Mesodermal cell (in vitro differentiated cells): ENCODE results near the gene EFEMP1.

Experiments
- H3K27ac ChIP-seq: 2 replicates; pipeline ENCODE4 v1.7.0; 2013; ENCODE audit warnings: mild to moderate bottlenecking, low read depth, low read length, moderate library complexity; ENCODE audit not compliant: severe bottlenecking
- H3K36me3 ChIP-seq: 2 replicates; pipeline ENCODE4 v1.7.1; 2013; ENCODE audit warnings: mild to moderate bottlenecking, low read length, moderate library complexity; ENCODE audit not compliant: control insufficient read depth, insufficient read depth
- H3K4me1 ChIP-seq: one replicate; pipeline ENCODE4 v1.7.1; 2013; ENCODE audit warnings: mild to moderate bottlenecking, low read length; ENCODE audit not compliant: insufficient read depth, control insufficient read depth, poor library complexity, severe bottlenecking
- H3K4me3 ChIP-seq: 2 replicates; pipeline ENCODE4 v1.7.0; 2013; ENCODE audit warnings: low read length, control low read depth, mild to moderate bottlenecking; ENCODE audit not compliant: insufficient read depth, poor library complexity, severe bottlenecking; ENCODE audit errors: extremely low read depth
- H3K9me3 ChIP-seq: 2 replicates; pipeline ENCODE4 v1.7.1; 2013; ENCODE audit warnings: mild to moderate bottlenecking, low read length, moderate library complexity; ENCODE audit not compliant: control insufficient read depth
- WGBS, 2 experiments: methylation state at CpG; one replicate each; pipeline ENCODE4 v1.1.5; 2013; ENCODE audit warnings: missing lambda C conversion rate in 2 of 2; ENCODE audit not compliant: insufficient coverage in 2 of 2; 5-methylcytosine and 5-hydroxymethylcytosine counted together

Gene EFEMP1

DNA sequence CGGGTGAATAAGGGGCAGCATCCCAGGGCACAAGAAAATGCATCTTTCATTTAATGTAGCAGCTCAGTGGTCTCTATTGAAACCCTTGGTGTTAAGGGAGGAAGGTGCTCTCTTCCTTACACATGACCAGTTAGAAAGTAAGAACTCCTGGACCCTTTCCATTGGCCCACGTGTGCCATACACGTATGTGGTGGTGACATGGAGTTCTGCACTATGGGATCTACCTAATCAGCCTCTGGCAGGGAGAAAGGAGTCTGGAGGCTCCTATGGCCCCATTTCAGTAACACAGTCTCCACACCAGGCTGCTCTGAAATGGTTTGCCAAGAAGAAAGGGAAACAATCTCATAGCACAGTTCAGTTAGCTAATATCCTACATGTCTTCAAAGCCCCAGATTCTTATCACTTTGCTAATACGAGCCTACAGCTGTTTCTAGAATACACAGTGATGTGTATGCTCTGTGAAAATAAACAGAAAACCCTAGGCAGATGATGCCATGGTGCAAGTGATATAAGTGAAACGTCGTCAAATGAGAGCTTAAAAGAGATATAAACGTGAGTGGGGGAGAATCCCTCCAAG lies 7.0 kb downstream of the EFEMP1 start:
- Histone ChIP-seq H3K27ac (no peak overlapping the region), H3K9me3 (no peaks in the 10 kb centered on the region), H3K36me3 (no peaks in the 10 kb centered on the region), H3K4me1 (no peaks in the 10 kb centered on the region), H3K4me3 (no peak overlapping the region)
- WGBS, 2 experiments, result 87 to 96% methylated on average over 3 to 5 of the region's 7 CpGs

DNA sequence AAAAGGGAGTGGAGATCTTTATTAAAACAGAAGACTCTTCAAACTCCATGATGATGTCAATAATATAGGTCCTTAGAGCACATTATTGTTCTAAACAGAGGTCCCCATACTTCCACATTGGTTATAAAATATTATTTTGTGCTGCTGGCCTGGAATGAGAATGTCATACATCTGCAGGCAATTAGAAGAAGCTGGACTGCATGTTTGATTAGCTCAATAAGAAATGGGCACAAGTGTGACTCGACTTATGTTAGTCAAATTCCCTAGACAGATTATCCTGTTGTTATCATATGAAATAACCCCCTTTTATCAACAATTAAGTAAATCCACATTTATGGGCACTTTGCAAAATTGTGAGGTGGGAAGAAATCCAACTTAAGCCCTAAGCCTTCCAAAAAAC lies 8.8 kb downstream of the EFEMP1 start:
- no CpG with 5 or more reads among the region's 1 CpG for WGBS, 2 experiments
- no peak overlapping the region for H3K4me3 ChIP-seq
- no peaks in the 10 kb centered on the region for H3K9me3 ChIP-seq
- no peak overlapping the region for H3K27ac ChIP-seq
- H3K36me3 ChIP-seq, result no peaks in the 10 kb centered on the region
- no peaks in the 10 kb centered on the region for H3K4me1 ChIP-seq

DNA sequence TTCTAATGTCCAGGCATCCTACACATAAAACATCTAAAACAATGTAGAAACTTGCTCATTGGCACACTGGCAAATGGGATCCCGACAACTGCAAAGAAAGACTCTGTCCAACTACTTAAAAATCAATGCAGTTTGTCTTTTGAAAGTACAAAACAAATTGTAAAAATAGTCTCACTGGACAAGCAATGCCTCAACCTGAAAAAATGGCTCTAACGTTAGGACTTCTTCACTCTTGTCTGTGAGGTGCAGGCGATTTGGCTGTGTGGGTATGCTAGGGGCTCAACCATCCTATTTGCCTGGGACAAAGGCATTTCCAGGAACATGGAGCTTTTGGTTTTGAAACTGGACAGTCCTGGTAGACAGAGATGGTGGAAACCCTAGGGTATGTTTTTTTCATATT lies 10.7 kb downstream of the EFEMP1 start:
- Histone ChIP-seq H3K36me3 (no peaks in the 10 kb centered on the region), H3K4me3 (no peak overlapping the region), H3K4me1 (no peaks in the 10 kb centered on the region), H3K9me3 (no peaks in the 10 kb centered on the region), H3K27ac (no peak overlapping the region)
- WGBS, 2 experiments, result 81 to 87% methylated on average over 3 of the region's 3 CpGs

DNA sequence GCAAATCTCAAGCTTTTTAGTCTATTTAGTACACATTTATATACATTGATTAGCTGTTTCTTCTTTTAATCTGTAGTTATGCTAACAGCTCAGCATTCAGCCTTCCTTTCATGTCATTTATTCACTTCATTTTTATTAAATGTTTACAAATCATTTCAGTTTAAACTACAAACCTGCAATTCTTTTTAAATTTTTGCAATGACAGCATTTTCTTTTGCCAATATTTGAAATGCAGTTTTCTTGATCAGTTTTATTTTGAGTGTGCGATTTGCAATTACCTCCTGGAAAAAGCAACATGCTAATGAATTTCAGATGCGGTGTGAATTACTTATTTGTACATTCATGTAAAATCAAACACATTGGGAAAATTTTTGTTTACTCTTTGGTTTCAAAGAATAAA lies 13.5 kb downstream of the EFEMP1 start:
- Histone ChIP-seq H3K4me3 (no peak overlapping the region), H3K27ac (no peak overlapping the region), H3K4me1 (no peaks in the 10 kb centered on the region), H3K36me3 (no peaks in the 10 kb centered on the region), H3K9me3 (no peaks in the 10 kb centered on the region)
- no CpG with 5 or more reads among the region's 2 CpGs for WGBS, 2 experiments

DNA sequence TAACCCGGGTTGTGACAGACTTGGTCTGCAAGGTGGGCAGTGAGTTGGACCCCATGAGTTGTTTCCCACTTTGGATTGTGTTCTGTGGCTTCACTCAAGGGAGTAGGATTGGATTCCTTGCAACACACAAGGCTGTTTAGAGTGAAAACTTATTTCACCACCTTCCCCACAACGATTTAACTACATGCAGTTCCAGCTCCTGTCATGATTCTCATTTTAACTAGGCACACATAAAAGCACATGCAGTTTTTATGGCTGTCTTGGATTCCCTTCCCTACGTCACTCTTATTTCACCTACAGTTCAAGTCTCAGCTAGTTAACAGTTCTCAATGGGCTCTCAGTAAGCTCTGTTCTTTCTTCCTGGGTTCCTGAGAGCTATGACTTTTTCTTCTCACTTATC lies 15.9 kb downstream of the EFEMP1 start:
- Histone ChIP-seq H3K36me3 (no peaks in the 10 kb centered on the region), H3K4me3 (no peak overlapping the region), H3K27ac (no peak overlapping the region), H3K9me3 (no peaks in the 10 kb centered on the region), H3K4me1 (no peaks in the 10 kb centered on the region)
- 44 to 87% methylated on average over 2 to 3 of the region's 3 CpGs for whole genome bisulfite sequencing, 2 experiments

DNA sequence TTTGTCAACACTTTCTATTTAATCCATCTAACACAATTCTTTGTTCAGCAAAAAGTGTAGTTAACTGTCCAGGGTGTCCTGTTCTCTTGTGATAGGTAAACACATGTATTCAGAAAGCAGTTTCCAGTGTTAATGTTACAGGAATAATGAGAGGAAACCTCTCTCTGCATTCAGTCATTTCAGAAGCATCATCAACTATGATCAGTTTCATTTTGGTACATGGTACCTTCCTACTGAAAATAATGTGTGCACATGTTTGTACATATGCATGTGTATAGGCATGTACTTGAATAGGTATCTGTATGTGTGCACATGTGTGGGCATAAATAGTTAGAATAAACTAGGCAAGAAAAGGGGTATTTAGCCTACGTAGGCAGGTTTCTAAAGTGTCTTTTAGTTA lies 16.6 kb downstream of the EFEMP1 start:
- no CpG with 5 or more reads among the region's 1 CpG for WGBS, 2 experiments
- H3K4me1 ChIP-seq, result peaks cover under 1% of the 10 kb centered on the region
- H3K27ac ChIP-seq, result no peak overlapping the region
- no peaks in the 10 kb centered on the region for H3K9me3 ChIP-seq
- no peaks in the 10 kb centered on the region for H3K36me3 ChIP-seq
- no peak overlapping the region for H3K4me3 ChIP-seq

DNA sequence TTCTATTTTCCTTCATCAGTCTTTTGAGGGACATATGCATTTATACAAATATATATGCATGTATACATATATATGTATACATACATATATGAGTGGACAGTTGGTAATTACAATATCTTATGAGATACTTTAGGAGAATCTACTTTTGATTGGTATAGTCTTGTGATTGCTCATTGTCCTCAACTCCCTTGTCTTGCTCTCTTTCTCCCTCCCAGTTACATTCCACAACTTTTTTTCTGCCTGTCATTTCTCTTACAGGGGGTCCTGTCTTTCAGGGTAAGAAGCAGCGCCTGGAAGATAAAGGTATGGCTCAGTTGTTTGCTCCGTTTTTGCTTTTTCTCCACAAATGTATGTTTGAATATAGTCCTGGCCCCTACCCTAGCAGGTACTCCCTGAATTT lies 19.9 kb downstream of the EFEMP1 start:
- H3K9me3 ChIP-seq, result no peaks in the 10 kb centered on the region
- H3K4me3 ChIP-seq, result no peak overlapping the region
- H3K4me1 ChIP-seq, result peaks cover 9% of the 10 kb centered on the region
- H3K27ac ChIP-seq, result no peak overlapping the region
- H3K36me3 ChIP-seq, result no peaks in the 10 kb centered on the region
- no CpG with 5 or more reads among the region's 2 CpGs for WGBS, 2 experiments

DNA sequence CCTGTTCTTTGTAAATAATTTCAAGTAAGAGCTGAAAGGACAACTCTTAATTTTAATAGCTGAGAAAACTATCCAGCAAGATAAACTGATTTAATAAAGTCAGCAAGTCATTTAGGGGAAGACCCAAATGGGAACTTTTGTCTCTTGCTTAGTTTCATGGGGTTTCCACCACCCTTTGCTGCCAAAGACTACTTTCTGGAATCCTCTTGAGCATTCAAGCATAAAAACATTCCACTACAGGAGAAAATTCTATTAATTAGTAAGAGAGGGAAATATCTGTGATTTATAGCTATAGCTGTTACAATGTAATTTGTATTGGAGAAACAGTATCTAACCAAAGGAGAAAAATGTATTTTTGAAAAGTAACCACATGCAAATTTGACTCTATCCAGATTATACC lies 20.6 kb downstream of the EFEMP1 start:
- Histone ChIP-seq H3K4me1 (peaks cover 9% of the 10 kb centered on the region), H3K4me3 (no peak overlapping the region), H3K9me3 (no peaks in the 10 kb centered on the region)

DNA sequence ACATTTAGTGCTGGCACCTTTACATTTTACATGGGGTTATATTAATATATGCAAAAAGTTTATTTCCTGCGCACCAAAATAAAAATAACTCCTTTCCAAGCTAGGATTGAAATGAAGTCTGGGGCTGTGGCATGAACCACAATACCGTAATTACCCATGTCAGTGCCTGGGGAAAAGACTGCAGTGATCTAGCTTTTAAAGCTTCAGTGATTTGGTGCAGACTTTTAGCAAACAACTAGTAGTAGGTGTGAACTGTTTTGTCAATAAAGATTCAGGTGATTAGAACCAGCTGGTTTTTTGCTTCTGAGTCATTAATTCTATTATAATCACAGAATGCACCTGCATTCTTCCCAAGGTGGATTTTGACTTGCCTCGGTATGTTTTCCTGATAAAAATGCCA lies 21.2 kb downstream of the EFEMP1 start:
- H3K4me3 ChIP-seq, result no peak overlapping the region
- H3K9me3 ChIP-seq, result no peaks in the 10 kb centered on the region
- H3K4me1 ChIP-seq, result peaks cover 9% of the 10 kb centered on the region
- WGBS, 2 experiments, result 92 to 93% methylated on average over 1 to 2 of the region's 3 CpGs
- H3K36me3 ChIP-seq, result no peaks in the 10 kb centered on the region
- no peak overlapping the region for H3K27ac ChIP-seq

More for the DNA sequence above, 20.6 kb downstream of the EFEMP1 start:
- H3K36me3 ChIP-seq, result no peaks in the 10 kb centered on the region
- no peak overlapping the region for H3K27ac ChIP-seq

DNA sequence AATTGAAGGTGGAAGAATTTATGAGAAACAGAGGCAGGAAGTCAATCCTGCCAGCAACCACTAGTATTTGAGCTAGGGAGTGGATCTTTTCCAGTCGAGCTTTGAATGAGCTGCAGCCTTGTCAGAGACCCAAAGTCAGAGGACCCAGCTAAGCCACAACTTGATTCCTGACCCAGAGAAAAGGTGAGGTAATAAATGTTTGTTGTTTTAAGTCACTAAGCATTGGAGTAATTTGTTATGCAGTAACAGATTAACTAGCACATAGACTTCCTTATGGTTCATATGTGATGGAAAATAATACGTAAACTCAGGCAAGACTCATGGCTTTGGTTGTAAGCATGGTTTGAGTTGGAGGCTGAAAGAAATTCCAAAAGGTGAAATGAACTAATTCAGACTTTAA lies 21.6 kb downstream of the EFEMP1 start:
- Histone ChIP-seq H3K9me3 (no peaks in the 10 kb centered on the region), H3K4me1 (peaks cover 9% of the 10 kb centered on the region), H3K36me3 (no peaks in the 10 kb centered on the region), H3K4me3 (no peak overlapping the region), H3K27ac (no peak overlapping the region)
- 33 to 40% methylated on average over 1 of the region's 2 CpGs for WGBS, 2 experiments

DNA sequence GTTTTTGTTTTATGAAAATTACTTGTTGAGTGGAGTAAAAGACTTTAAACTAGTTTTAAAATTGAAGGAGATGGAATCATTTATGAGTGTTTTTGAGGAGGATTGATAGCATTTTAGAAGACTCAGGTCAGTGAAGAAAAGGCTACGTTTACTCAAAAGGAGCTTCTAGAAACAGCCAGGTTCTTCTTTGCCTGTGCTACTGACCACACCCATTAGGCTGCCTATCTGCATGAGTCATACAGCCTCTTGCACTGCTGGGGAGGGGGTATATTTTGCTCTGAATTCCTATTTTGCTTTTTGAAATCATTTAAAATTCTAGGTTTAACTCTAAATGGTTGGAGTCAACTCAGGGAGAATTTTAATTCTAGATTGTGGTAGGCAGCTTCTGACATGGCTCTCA lies 22.3 kb downstream of the EFEMP1 start:
- H3K4me3 ChIP-seq, result no peak overlapping the region
- H3K36me3 ChIP-seq, result no peaks in the 10 kb centered on the region
- no peak overlapping the region for H3K27ac ChIP-seq
- H3K9me3 ChIP-seq, result no peaks in the 10 kb centered on the region
- peaks cover 9% of the 10 kb centered on the region for H3K4me1 ChIP-seq
- WGBS, 2 experiments, result 20% methylated on average over 1 of the region's 1 CpG; no CpG with 5 or more reads in 1 of the 2 experiments
